GM23338 (cell line): Measurements from ENCODE around the gene ATR. TPM values are rescaled to one million over a fixed set of nuclear protein-coding genes. Genes with fewer than 3 reads are reported as not detected.
"Not testable (repeated sequence)": the region's sequence is repeated elsewhere in the genome, so short reads cannot be mapped to it uniquely, and the experiment has no call there.

Experiments
- ATAC-seq: fragments of 200-7000 bp; cut with Tn5 transposase; 3 replicates; pipeline ENCODE4 v1.9.1; 2020
- DNase-seq: peaks from one replicate; pipeline ENCODE4 v3.0.0-alpha.2; 2015; ENCODE audit warnings: low spot score
- H2AFZ ChIP-seq: fragments of 200-600 bp; sonication (generic); 2 replicates; pipeline ENCODE4 v1.8.0; 2016; ENCODE audit warnings: antibody characterized with exemption, mild to moderate bottlenecking, moderate library complexity
- H3F3A ChIP-seq: fragments of 200-600 bp; sonication (generic); replicated peaks from 2 replicates; pipeline ENCODE4 v1.8.0; 2017; ENCODE audit warnings: antibody characterized with exemption, mixed run types, low read depth
- H3K27ac ChIP-seq: fragments of 200-600 bp; sonication (generic); 2 replicates; pipeline ENCODE4 v1.6.1; 2016; ENCODE audit warnings: low read depth
- H3K27me3 ChIP-seq: fragments of 200-600 bp; sonication (generic); 2 replicates; pipeline ENCODE4 v1.8.0; 2016; ENCODE audit warnings: mild to moderate bottlenecking, mixed run types, moderate library complexity; ENCODE audit not compliant: insufficient read depth
- H3K36me3 ChIP-seq: fragments of 200-600 bp; sonication (generic); 2 replicates; pipeline ENCODE4 v1.8.0; 2016; ENCODE audit warnings: mild to moderate bottlenecking; ENCODE audit not compliant: insufficient read depth
- H3K4me1 ChIP-seq: fragments of 200-600 bp; sonication (generic); 2 replicates; pipeline ENCODE4 v1.8.0; 2016; ENCODE audit warnings: mild to moderate bottlenecking, moderate library complexity; ENCODE audit not compliant: insufficient read depth
- H3K4me2 ChIP-seq: fragments of 200-600 bp; sonication (generic); 2 replicates; pipeline ENCODE4 v1.7.1; 2017; ENCODE audit warnings: mixed run types
- H3K4me3 ChIP-seq: fragments of 200-600 bp; sonication (generic); 2 replicates; pipeline ENCODE4 v1.6.1; 2016; ENCODE audit warnings: mixed run types
- H3K79me2 ChIP-seq: fragments of 200-600 bp; sonication (generic); replicated peaks from 2 replicates; pipeline ENCODE4 v1.8.0; 2017; ENCODE audit warnings: mild to moderate bottlenecking; ENCODE audit not compliant: insufficient read depth
- H3K9me2 ChIP-seq: fragments of 200-600 bp; sonication (generic); 2 replicates; pipeline ENCODE4 v1.8.0; 2017; ENCODE audit not compliant: insufficient read depth
- H4K20me1 ChIP-seq: fragments of 200-600 bp; sonication (generic); replicated peaks from 2 replicates; pipeline ENCODE4 v1.8.0; 2017; ENCODE audit warnings: mild to moderate bottlenecking; ENCODE audit not compliant: insufficient read depth
- H3K27ac Mint-ChIP-seq: 2 replicates; pipeline ENCODE4 v1.8.0; 2020; ENCODE audit warnings: inconsistent platforms, mild to moderate bottlenecking, moderate library complexity, mixed read lengths
- H3K27me3 Mint-ChIP-seq: 3 replicates; pipeline ENCODE4 v1.8.0; 2022; ENCODE audit warnings: low read depth, mild to moderate bottlenecking, moderate library complexity, mixed read lengths, inconsistent platforms; ENCODE audit not compliant: insufficient read depth, poor library complexity
- H3K36me3 Mint-ChIP-seq: 3 replicates; pipeline ENCODE4 v1.8.0; 2021; ENCODE audit warnings: low read depth, mild to moderate bottlenecking, inconsistent platforms, moderate library complexity, mixed read lengths
- H3K4me1 Mint-ChIP-seq: 3 replicates; pipeline ENCODE4 v1.8.0; 2020; ENCODE audit warnings: mild to moderate bottlenecking, inconsistent platforms, mixed read lengths
- H3K4me3 Mint-ChIP-seq: 3 replicates; pipeline ENCODE4 v1.8.0; 2021; ENCODE audit warnings: moderate library complexity, mild to moderate bottlenecking, inconsistent platforms, mixed read lengths
- H3K9me3 Mint-ChIP-seq: 3 replicates; pipeline ENCODE4 v1.8.0; 2020; ENCODE audit warnings: moderate library complexity, mild to moderate bottlenecking, inconsistent platforms, mixed read lengths
- ETS1 ChIP-seq: IDR thresholded peaks from 2 replicates; pipeline ENCODE4 v1.6.1; 2016; ENCODE audit warnings: antibody characterized with exemption
- EZH2 ChIP-seq: fragments of 200-600 bp; sonication (generic); IDR thresholded peaks from one replicate; pipeline ENCODE4 v1.8.0; 2017; ENCODE audit warnings: antibody characterized with exemption, mild to moderate bottlenecking, low read depth; ENCODE audit not compliant: unreplicated experiment
- polyA plus RNA-seq: library from polyadenylated mRNA; unstranded; fragments of >200 nt; fragmentation: Nextera tagmentation; extraction: Ambion mirVana; gene quantifications from 2 replicates; pipeline ENCODE4 v1.2.1, GENCODE V29; 2016
- total RNA-seq: library from RNA; depleted of rRNA; stranded (reverse); fragments of >200 nt; shearing (Covaris generic); gene quantifications from 2 replicates; pipeline ENCODE4 v1.2.3, GENCODE V29; 2014
- TF ChIP-seq, protein P1 (sequence below): fragments of 250-450 bp; sonication (Bioruptor Pico); IDR thresholded peaks from 2 replicates; pipeline ENCODE4 v1.5.0; 2020; ENCODE audit warnings: mild to moderate bottlenecking, moderate library complexity

The ATR gene
- total and polyA plus RNA-seq, 2 experiments from 2014 or later: 29.7 to 39.1 TPM

GRCh38 chr3:142581070-142581469 is 2.5 kb upstream of the ATR start:
- not testable (repeated sequence) for H3K27me3 Mint-ChIP-seq, H3F3A ChIP-seq, H3K4me3 Mint-ChIP-seq, H3K36me3 Mint-ChIP-seq, H3K9me3 Mint-ChIP-seq, H4K20me1 ChIP-seq, H3K36me3 ChIP-seq, H3K9me2 ChIP-seq, H3K4me2 ChIP-seq, ATAC-seq, H3K4me3 ChIP-seq, H3K27me3 ChIP-seq
- Mint-ChIP-seq H3K27ac (peak overlapping the region; percentile 61), H3K4me1 (peaks cover 21% of the 10 kb centered on the region)
- H3K27ac ChIP-seq: peak overlapping the region; percentile 3; the same call in 1 of the 2 replicates
- H2AFZ ChIP-seq: peak overlapping the region; percentile 70
- peak; percentile 35 for DNase-seq
- peaks cover 23% of the 10 kb centered on the region for H3K79me2 ChIP-seq
- H3K4me1 ChIP-seq: peaks cover 11% of the 10 kb centered on the region

GRCh38 chr3:142580061-142580423 is 1.5 kb upstream of the ATR start:
- H3K27ac Mint-ChIP-seq: no peak overlapping the region
- peaks cover 3% of the 10 kb centered on the region; the same call in 2 of the 3 replicates for H3K36me3 Mint-ChIP-seq
- Histone ChIP-seq H3K27me3 (no peaks in the 10 kb centered on the region), H2AFZ (no peak overlapping the region), H3K27ac (no peak overlapping the region), H3K4me1 (peaks cover 11% of the 10 kb centered on the region), H3K79me2 (peaks cover 32% of the 10 kb centered on the region), H3K4me2 (no peak overlapping the region), H3K4me3 (no peak overlapping the region), H3K36me3 (peaks cover 3% of the 10 kb centered on the region; the same call in 1 of the 2 replicates), H4K20me1 (no peaks in the 10 kb centered on the region), H3K9me2 (no peaks in the 10 kb centered on the region), H3F3A (no peaks in the 10 kb centered on the region; the same call in 1 of the 2 replicates)
- peak overlapping the region; percentile 99 for H3K4me3 Mint-ChIP-seq
- TF ChIP-seq EZH2 (no peak), ETS1 (no peak)
- TF ChIP-seq, protein P1, sequence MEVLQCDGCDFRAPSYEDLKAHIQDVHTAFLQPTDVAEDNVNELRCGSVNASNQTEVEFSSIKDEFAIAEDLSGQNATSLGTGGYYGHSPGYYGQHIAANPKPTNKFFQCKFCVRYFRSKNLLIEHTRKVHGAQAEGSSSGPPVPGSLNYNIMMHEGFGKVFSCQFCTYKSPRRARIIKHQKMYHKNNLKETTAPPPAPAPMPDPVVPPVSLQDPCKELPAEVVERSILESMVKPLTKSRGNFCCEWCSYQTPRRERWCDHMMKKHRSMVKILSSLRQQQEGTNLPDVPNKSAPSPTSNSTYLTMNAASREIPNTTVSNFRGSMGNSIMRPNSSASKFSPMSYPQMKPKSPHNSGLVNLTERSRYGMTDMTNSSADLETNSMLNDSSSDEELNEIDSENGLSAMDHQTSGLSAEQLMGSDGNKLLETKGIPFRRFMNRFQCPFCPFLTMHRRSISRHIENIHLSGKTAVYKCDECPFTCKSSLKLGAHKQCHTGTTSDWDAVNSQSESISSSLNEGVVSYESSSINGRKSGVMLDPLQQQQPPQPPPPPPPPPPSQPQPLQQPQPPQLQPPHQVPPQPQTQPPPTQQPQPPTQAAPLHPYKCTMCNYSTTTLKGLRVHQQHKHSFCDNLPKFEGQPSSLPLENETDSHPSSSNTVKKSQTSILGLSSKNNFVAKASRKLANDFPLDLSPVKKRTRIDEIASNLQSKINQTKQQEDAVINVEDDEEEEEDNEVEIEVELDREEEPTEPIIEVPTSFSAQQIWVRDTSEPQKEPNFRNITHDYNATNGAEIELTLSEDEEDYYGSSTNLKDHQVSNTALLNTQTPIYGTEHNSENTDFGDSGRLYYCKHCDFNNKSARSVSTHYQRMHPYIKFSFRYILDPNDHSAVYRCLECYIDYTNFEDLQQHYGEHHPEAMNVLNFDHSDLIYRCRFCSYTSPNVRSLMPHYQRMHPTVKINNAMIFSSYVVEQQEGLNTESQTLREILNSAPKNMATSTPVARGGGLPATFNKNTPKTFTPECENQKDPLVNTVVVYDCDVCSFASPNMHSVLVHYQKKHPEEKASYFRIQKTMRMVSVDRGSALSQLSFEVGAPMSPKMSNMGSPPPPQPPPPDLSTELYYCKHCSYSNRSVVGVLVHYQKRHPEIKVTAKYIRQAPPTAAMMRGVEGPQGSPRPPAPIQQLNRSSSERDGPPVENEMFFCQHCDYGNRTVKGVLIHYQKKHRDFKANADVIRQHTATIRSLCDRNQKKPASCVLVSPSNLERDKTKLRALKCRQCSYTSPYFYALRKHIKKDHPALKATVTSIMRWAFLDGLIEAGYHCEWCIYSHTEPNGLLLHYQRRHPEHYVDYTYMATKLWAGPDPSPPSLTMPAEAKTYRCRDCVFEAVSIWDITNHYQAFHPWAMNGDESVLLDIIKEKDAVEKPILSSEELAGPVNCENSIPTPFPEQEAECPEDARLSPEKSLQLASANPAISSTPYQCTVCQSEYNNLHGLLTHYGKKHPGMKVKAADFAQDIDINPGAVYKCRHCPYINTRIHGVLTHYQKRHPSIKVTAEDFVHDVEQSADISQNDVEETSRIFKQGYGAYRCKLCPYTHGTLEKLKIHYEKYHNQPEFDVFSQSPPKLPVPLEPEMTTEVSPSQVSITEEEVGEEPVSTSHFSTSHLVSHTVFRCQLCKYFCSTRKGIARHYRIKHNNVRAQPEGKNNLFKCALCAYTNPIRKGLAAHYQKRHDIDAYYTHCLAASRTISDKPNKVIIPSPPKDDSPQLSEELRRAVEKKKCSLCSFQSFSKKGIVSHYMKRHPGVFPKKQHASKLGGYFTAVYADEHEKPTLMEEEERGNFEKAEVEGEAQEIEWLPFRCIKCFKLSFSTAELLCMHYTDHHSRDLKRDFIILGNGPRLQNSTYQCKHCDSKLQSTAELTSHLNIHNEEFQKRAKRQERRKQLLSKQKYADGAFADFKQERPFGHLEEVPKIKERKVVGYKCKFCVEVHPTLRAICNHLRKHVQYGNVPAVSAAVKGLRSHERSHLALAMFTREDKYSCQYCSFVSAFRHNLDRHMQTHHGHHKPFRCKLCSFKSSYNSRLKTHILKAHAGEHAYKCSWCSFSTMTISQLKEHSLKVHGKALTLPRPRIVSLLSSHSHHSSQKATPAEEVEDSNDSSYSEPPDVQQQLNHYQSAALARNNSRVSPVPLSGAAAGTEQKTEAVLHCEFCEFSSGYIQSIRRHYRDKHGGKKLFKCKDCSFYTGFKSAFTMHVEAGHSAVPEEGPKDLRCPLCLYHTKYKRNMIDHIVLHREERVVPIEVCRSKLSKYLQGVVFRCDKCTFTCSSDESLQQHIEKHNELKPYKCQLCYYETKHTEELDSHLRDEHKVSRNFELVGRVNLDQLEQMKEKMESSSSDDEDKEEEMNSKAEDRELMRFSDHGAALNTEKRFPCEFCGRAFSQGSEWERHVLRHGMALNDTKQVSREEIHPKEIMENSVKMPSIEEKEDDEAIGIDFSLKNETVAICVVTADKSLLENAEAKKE (CRISPR knock-in tag): no peak
- ATAC-seq (no peak), DNase-seq (no peak)
- H3K4me1 Mint-ChIP-seq: peaks cover 30% of the 10 kb centered on the region
- no peaks in the 10 kb centered on the region for H3K9me3 Mint-ChIP-seq
- peaks cover 3% of the 10 kb centered on the region for H3K27me3 Mint-ChIP-seq
